RWPE1 (cell line): ENCODE measurements around the gene MICALL1.

Experiments used
- CTCF ChIA-PET: fragments of 350-600 bp; sonication (Branson Sonifier 250); formaldehyde crosslinking; extraction: SDS; loops from one replicate; lab custom pipeline; 2021; lab: Yijun Ruan, JAX
- POLR2A ChIA-PET: fragments of 400-600 bp; formaldehyde crosslinking; extraction: SDS; loops from one replicate; lab custom pipeline; 2020; ENCODE audit warnings: antibody characterized with exemption; ENCODE audit not compliant: low non-redundant PET; lab: Yijun Ruan, JAX
- DNase-seq: peaks from one replicate; pipeline ENCODE4 v3.0.0; 2012; ENCODE audit warnings: low spot score
- H3K27ac ChIP-seq: fragments of 450-650 bp; 2 replicates; pipeline ENCODE4 v1.5.1; 2017
- CTCF ChIP-seq: fragments of 450-650 bp; conservative IDR thresholded peaks from 2 replicates; pipeline ENCODE4 v1.5.1; 2017; ENCODE audit warnings: low read depth, mild to moderate bottlenecking

Gene MICALL1

GRCh38 chr22:37961062-37961461, 55.0 kb downstream of the MICALL1 start:
- H3K27ac ChIP-seq, result no peak overlapping the region
- CTCF ChIA-PET, result no interaction called here
- no peak for TF ChIP-seq CTCF
- POLR2A ChIA-PET, result no interaction called here
- no peak for DNase-seq

- DNase-seq, result no peak
- POLR2A ChIA-PET, result no interaction called here
- no peak for TF ChIP-seq CTCF
- H3K27ac ChIP-seq, result no peak overlapping the region
- CTCF ChIA-PET, result interaction anchor here (2.5 kb wide), 1 partner anchor 148 kb away, joined by 14 read pairs; no protein-coding TSS in a partner anchor
These were observed 60.0 kb downstream of the MICALL1 start for GRCh38 chr22:37965940-37966664.

- TF ChIP-seq CTCF, result no peak
- ChIA-PET CTCF (no interaction called here), POLR2A (no interaction called here)
- no peak for DNase-seq
- no peak overlapping the region for H3K27ac ChIP-seq
These were observed 61.0 kb downstream of the MICALL1 start for GRCh38 chr22:37967147-37967546.

- CTCF ChIA-PET, result interaction anchor here (0.6 kb wide), 1 partner anchor 151 kb away, joined by 3 read pairs; no protein-coding TSS in a partner anchor
- no peak for DNase-seq
- POLR2A ChIA-PET, result no interaction called here
- TF ChIP-seq CTCF, result no peak
- H3K27ac ChIP-seq, result no peak overlapping the region; the same call in 1 of the 2 replicates
These were observed 61.7 kb downstream of the MICALL1 start for GRCh38 chr22:37967637-37968451.

- POLR2A ChIA-PET, result no interaction called here
- H3K27ac ChIP-seq, result no peak overlapping the region; the same call in 1 of the 2 replicates
- CTCF ChIA-PET, result interaction anchor here (0.5 to 0.6 kb wide), 2 partner anchors 81 to 152 kb away, joined by 3 read pairs; no protein-coding TSS in a partner anchor
- no peak for TF ChIP-seq CTCF
- no peak for DNase-seq
These were observed 62.6 kb downstream of the MICALL1 start for GRCh38 chr22:37968452-37969251.

- ChIA-PET POLR2A (interaction anchor here (0.6 kb wide), 1 partner anchor 61 kb away, joined by 3 read pairs; no protein-coding TSS in a partner anchor), CTCF (no interaction called here)
- DNase-seq, result no peak
- no peak for TF ChIP-seq CTCF
- H3K27ac ChIP-seq, result peak overlapping the region; percentile 16; the same call in 1 of the 2 replicates
These were observed 64.8 kb downstream of the MICALL1 start for GRCh38 chr22:37970864-37971263.
